ENCODE data around the gene PAGE4. TPM values are rescaled to one million over a fixed set of nuclear protein-coding genes. Genes with fewer than 3 reads are reported as not detected.

PAGE4 gene
- total and polyA plus RNA-seq, 2 of the 13 experiments (the other 11 are each of a cell fraction or from before 2014, with no cell fraction given), result 1.1 TPM; not detected in 1

DNA sequence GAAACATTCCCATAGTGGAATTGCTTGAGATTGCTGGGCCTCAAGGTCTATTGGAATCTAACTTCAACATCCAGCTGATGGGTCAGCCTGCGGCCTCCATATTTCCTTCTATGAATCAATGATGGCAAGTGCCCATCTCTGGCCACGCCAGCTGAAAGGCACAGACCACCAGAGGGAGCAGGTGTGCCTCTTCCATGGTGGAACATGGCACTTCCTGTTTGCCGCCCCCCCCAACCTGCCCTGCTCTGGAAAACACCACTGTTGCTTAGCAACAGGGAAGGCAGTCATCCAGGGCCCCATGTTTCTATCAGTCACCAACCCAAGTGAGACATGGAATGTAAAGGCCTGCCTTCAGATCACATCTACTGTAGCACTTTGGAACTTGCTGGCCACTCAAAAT is 11.6 kb downstream of the PAGE4 start:
- Histone ChIP-seq H3K4me2 (ENCODE audit: low read depth, low read length) (peak overlapping the region; percentile 52), H3K79me2 (ENCODE audit: insufficient read depth, low read length) (no peaks in the 10 kb centered on the region), H3K4me1 (ENCODE audit: insufficient read depth, low read length) (peaks cover 54% of the 10 kb centered on the region), H2AFZ (ENCODE audit: low read length) (no peak overlapping the region), H3K27ac (ENCODE audit: extremely low read length, insufficient read depth, low read length) (peak overlapping the region; percentile 93), H3K9ac (ENCODE audit: insufficient read depth, low read depth, low read length) (peak overlapping the region; percentile 47), H3K4me3 (replicated peaks in 1 of 3; ENCODE audit: insufficient read depth in 1 of 3, low read depth in 2 of 3, low read length in 3 of 3) (no peak overlapping the region), H4K20me1 (ENCODE audit: insufficient read depth, low read length) (no peaks in the 10 kb centered on the region), H3K36me3 (replicated peaks in 1 of 2; ENCODE audit: control insufficient read depth in 1 of 2, insufficient read depth in 2 of 2, low read length in 2 of 2) (no peaks in the 10 kb centered on the region), H3K27me3 (ENCODE audit: control insufficient read depth in 1 of 2, insufficient read depth in 2 of 2, low read length in 2 of 2) (no peaks in the 10 kb centered on the region), H3K9me3 (ENCODE audit: low read length) (no peaks in the 10 kb centered on the region)
- no TSS peak for BruUV-seq (replicated peaks)
- CTCF ChIA-PET (ENCODE audit: low intra/inter-chr PET ratio, low total read pairs), result interaction anchor here (0.7 to 4.2 kb wide), 5 partner anchors 36 to 79 kb away, joined by 3 to 40 read pairs (median 7); no protein-coding TSS in a partner anchor
- intact Hi-C loops (cut with micrococcal nuclease; ENCODE audit: unreplicated experiment), result loop anchor here (1.0 kb wide), 2 partner anchors 37 to 72 kb away; no protein-coding TSS in a partner anchor
- ATAC-seq, result peak; percentile 82
- POLR2A ChIA-PET, result interaction anchor here (1.0 to 4.6 kb wide), 2 partner anchors 28 to 37 kb away, joined by 3 to 91 read pairs; partner anchors contain the start of gene USP27X
- DNase-seq (ENCODE audit: low spot score), result peak; percentile 83
- in situ Hi-C loops (cut with HindIII; ENCODE audit: extremely low pct_ligation_motif_present, low pct_unique_long_range_greater_than_20kb), result loop anchor here (5.0 kb wide), 2 partner anchors 37 to 72 kb away; partner anchors contain the start of gene USP27X
- peak; percentile 53 for FAIRE-seq
- no CpG with 5 or more reads among the region's 3 CpGs for WGBS (ENCODE audit: low lambda C conversion rate)
- TF ChIP-seq EP300 (IDR thresholded peaks at IDR 0.05; ENCODE audit: low read depth in 2 of 2, low read length in 2 of 2) (peak in 1 of 2 experiments; percentile 14; a peak in 1 of 4 replicates), EP300 (CRISPR knock-in tag; IDR thresholded peaks at IDR 0.05; ENCODE audit: borderline replicate concordance) (no peak), BCL6 (CRISPR knock-in tag; IDR thresholded peaks at IDR 0.05) (0 out of 2 replicates have a peak, but pooled peaks have one; percentile 31), SRSF4 (IDR thresholded peaks at IDR 0.05; ENCODE audit: low read depth, low read length, poor library complexity, severe bottlenecking) (no peak), ELF3 (CRISPR knock-in tag; IDR thresholded peaks at IDR 0.05) (peak; percentile 89), THAP11 (CRISPR knock-in tag; IDR thresholded peaks at IDR 0.05) (0 out of 2 replicates have a peak, but pooled peaks have one; percentile 31), YY1 (IDR thresholded peaks at IDR 0.05; ENCODE audit: insufficient read depth, insufficient replicate concordance, low read depth, low read length) (peak; percentile 43), FOSL2 (CRISPR knock-in tag; IDR thresholded peaks at IDR 0.05) (peak; percentile 34; the same call in 1 of the 2 replicates), STAG1 (CRISPR knock-in tag; IDR thresholded peaks at IDR 0.05) (peak; percentile 85)
- TF ChIP-seq, protein P1, sequence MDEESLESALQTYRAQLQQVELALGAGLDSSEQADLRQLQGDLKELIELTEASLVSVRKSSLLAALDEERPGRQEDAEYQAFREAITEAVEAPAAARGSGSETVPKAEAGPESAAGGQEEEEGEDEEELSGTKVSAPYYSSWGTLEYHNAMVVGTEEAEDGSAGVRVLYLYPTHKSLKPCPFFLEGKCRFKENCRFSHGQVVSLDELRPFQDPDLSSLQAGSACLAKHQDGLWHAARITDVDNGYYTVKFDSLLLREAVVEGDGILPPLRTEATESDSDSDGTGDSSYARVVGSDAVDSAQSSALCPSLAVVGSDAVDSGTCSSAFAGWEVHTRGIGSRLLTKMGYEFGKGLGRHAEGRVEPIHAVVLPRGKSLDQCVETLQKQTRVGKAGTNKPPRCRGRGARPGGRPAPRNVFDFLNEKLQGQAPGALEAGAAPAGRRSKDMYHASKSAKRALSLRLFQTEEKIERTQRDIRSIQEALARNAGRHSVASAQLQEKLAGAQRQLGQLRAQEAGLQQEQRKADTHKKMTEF (CRISPR knock-in tag; IDR thresholded peaks at IDR 0.05), result 0 out of 2 replicates have a peak, but pooled peaks have one; percentile 23
- TF ChIP-seq, protein P2, sequence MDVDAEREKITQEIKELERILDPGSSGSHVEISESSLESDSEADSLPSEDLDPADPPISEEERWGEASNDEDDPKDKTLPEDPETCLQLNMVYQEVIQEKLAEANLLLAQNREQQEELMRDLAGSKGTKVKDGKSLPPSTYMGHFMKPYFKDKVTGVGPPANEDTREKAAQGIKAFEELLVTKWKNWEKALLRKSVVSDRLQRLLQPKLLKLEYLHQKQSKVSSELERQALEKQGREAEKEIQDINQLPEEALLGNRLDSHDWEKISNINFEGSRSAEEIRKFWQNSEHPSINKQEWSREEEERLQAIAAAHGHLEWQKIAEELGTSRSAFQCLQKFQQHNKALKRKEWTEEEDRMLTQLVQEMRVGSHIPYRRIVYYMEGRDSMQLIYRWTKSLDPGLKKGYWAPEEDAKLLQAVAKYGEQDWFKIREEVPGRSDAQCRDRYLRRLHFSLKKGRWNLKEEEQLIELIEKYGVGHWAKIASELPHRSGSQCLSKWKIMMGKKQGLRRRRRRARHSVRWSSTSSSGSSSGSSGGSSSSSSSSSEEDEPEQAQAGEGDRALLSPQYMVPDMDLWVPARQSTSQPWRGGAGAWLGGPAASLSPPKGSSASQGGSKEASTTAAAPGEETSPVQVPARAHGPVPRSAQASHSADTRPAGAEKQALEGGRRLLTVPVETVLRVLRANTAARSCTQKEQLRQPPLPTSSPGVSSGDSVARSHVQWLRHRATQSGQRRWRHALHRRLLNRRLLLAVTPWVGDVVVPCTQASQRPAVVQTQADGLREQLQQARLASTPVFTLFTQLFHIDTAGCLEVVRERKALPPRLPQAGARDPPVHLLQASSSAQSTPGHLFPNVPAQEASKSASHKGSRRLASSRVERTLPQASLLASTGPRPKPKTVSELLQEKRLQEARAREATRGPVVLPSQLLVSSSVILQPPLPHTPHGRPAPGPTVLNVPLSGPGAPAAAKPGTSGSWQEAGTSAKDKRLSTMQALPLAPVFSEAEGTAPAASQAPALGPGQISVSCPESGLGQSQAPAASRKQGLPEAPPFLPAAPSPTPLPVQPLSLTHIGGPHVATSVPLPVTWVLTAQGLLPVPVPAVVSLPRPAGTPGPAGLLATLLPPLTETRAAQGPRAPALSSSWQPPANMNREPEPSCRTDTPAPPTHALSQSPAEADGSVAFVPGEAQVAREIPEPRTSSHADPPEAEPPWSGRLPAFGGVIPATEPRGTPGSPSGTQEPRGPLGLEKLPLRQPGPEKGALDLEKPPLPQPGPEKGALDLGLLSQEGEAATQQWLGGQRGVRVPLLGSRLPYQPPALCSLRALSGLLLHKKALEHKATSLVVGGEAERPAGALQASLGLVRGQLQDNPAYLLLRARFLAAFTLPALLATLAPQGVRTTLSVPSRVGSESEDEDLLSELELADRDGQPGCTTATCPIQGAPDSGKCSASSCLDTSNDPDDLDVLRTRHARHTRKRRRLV (CRISPR knock-in tag; IDR thresholded peaks at IDR 0.05), result no peak
- TF ChIP-seq, protein P3, sequence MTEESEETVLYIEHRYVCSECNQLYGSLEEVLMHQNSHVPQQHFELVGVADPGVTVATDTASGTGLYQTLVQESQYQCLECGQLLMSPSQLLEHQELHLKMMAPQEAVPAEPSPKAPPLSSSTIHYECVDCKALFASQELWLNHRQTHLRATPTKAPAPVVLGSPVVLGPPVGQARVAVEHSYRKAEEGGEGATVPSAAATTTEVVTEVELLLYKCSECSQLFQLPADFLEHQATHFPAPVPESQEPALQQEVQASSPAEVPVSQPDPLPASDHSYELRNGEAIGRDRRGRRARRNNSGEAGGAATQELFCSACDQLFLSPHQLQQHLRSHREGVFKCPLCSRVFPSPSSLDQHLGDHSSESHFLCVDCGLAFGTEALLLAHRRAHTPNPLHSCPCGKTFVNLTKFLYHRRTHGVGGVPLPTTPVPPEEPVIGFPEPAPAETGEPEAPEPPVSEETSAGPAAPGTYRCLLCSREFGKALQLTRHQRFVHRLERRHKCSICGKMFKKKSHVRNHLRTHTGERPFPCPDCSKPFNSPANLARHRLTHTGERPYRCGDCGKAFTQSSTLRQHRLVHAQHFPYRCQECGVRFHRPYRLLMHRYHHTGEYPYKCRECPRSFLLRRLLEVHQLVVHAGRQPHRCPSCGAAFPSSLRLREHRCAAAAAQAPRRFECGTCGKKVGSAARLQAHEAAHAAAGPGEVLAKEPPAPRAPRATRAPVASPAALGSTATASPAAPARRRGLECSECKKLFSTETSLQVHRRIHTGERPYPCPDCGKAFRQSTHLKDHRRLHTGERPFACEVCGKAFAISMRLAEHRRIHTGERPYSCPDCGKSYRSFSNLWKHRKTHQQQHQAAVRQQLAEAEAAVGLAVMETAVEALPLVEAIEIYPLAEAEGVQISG (CRISPR knock-in tag; IDR thresholded peaks at IDR 0.05), result peak; percentile 43; the same call in 1 of the 2 replicates
- TF ChIP-seq, protein P4, sequence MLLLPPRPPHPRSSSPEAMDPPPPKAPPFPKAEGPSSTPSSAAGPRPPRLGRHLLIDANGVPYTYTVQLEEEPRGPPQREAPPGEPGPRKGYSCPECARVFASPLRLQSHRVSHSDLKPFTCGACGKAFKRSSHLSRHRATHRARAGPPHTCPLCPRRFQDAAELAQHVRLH (CRISPR knock-in tag; IDR thresholded peaks at IDR 0.05; ENCODE audit: borderline replicate concordance, low read depth), result peak; percentile 23; the same call in 1 of the 2 replicates
